Germinal center (tissue), 1 donor: ENCODE data around the gene CAMK2A.

Source experiments
- DNase-seq: peaks from one replicate; pipeline ENCODE4 v3.0.0; 2012; ENCODE audit warnings: mixed read lengths, low spot score

CAMK2A gene

GRCh38 chr5:150211156-150212030 lies 78.2 kb downstream of the CAMK2A start:
- no peak for DNase-seq

GRCh38 chr5:150210644-150211043 lies 78.9 kb downstream of the CAMK2A start:
- no peak for DNase-seq

DNA sequence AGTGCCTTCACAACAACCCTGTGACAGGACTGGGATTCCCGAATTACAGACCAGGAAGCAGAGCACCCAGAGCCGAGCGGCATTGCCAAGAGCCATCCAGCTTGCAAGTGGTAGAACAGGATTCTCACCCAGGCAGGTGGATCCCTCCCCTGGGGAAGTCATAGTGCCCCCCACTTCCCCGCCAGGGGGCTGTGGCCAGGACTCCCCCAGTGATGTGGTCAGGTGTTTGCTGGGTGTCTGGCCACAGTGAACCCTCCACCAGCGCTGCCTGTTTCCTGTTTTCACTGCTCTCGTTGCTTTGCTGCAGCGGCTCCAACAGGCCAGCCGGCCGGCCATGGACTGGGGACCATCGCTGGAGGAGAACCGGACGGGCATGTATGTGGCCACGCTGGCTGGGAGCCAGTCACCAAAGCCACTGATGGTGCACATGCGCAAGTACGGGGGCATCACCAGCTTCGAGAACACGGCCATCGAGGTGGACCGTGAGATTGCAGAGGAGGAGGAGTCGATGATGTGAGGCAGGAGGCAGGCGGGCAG lies 80.4 kb downstream of the CAMK2A start:
- DNase-seq = no peak

DNA sequence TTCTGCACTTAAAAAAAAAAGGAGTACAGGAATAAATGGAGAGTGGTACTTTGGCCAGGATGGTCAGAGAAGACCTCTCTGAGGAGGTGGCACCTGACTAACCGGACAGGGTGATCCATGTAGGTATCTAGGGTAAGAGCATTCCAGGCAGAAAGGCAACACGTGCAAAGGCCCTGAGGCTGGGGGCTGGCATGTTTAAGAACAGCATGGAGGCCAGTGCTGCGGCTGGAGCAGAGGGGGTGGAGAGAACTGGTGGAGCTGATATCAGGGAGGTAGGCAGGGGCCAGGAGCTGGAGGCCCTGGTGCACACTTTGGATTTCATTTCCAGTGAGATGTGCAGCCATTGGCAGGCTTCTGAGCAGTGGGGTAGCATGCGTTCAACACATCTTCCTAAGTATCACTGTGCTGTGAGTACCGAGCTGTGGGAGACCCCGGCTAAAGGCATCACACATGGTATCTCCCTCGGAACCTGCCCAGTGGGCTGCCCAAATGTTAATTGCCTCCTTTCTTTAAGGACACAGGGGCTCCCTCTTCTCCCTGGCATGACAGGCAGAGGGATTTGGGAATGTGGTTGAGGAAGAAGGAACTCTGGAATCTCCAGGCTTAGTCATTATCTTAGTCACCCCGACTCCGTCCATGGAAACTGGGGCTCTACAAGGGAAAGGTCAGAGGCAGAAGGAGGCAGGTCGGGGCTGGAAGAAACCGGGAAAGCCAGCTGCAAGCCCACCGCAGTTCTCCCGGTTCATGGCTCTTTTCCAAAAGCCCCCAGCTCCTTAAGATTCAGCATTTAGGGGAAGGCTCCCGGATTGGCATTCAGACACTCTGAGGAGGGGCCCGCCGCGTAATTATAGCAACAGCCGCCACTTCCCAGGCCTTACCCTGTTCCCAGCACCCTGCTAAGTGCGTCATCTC lies 81.1 kb downstream of the CAMK2A start:
- DNase-seq = no peak

DNA sequence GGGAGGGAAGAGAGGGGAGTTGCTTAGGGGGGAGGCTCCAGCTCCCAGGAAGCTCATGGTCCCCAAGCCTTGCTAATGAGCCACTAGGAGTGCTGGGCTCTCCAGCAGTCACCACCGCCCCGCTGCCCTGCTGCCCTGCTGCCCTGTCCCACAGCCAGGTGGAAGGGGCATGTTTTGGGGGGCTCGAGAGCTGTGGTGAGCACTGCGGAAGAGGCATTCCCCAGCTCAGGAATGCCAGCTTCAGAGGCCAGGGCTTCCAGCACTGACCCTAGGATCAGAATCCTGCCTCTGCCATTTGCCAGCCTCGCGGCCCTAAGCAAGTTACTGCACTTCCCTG lies 82.8 kb downstream of the CAMK2A start:
- no peak for DNase-seq

GRCh38 chr5:150206098-150206778 lies 83.3 kb downstream of the CAMK2A start:
- no peak for DNase-seq

GRCh38 chr5:150204590-150204960 lies 85.0 kb downstream of the CAMK2A start:
- no peak for DNase-seq

- no peak for DNase-seq
These were observed 85.6 kb downstream of the CAMK2A start for GRCh38 chr5:150203832-150204589.

DNA sequence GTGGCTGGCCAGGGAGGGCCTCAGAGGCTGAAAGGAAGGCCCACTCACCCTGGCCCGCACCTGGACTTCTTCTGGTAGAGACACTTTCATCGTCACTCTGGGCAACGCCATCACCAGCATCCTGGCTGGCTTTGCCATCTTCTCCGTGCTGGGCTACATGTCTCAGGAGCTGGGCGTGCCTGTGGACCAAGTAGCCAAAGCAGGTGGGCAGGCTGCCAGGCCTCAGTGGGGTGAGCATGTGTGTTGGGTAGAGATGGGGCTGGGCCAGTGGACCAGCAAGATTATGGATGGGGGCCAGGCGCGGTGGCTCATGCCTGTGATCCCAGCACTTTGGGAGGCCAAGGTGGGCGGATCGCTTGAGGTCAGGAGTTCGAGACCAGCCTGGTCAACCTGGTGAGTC lies 87.1 kb downstream of the CAMK2A start:
- no peak for DNase-seq

DNA sequence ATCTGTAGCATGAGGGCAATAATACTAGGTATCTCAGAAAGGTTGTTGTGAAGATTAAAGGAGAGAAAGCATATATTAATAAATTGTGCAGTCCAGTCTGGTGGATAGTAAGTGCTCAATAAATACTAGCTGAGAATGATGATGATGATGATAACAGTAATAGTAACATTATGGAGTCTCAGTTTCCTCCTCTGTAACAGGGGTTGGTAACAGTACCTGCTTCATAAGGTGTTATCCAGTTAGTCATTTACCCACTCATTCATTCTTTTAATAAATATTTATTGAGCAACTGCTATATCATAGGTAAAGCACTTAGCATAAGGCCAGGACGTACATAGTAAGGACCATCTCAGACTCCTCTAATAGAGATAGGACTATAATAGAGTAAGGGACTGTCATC lies 92.1 kb downstream of the CAMK2A start:
- no peak for DNase-seq

DNA sequence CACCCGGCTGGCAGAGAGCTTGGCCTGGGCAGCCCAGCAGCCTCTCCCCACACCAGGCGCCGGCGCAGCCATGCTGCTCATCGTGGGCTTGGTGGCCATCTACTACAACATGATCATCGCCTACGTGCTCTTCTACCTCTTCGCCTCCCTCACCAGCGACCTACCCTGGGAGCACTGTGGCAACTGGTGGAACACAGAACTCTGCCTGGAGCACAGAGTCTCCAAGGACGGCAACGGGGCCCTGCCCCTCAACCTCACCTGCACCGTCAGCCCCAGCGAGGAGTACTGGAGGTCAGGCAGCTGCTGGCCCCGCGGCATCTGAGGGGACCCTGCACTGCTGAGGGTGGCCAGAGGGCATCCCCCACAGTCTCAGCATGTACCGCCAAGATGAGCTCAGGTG lies 92.6 kb downstream of the CAMK2A start:
- no peak for DNase-seq

- no peak for DNase-seq
These were observed 93.1 kb downstream of the CAMK2A start for GRCh38 chr5:150196514-150196913.

- no peak for DNase-seq
These were observed 93.7 kb downstream of the CAMK2A start for GRCh38 chr5:150195736-150196485.

- no peak for DNase-seq
These were observed 97.1 kb downstream of the CAMK2A start for GRCh38 chr5:150192462-150192861.

- DNase-seq = no peak
These were observed 98.6 kb downstream of the CAMK2A start for GRCh38 chr5:150190987-150191386.

DNA sequence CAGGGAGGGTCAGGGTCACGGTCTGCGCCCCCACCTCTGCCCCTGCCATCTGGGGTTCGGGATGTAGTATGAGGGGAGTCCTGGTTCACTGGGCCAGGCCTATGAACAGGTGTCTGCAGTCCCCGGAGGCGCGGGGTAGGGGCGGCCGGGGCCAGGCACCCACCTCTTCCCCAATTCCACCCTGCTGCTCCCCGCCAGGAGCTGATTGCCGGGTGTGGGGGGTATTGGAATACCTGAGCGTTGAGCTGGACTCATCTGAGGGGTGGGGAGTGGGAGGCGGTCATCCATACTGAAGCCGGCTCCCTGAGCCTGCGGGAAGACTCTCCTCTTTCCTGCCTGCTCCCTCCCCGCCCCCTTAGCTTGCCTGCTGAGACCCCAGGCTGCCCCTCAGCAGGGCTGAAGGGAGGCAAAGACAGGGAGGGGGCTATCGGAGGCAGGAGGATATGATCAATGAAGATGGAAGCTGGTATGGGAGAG lies 99.0 kb downstream of the CAMK2A start:
- no peak for DNase-seq

DNA sequence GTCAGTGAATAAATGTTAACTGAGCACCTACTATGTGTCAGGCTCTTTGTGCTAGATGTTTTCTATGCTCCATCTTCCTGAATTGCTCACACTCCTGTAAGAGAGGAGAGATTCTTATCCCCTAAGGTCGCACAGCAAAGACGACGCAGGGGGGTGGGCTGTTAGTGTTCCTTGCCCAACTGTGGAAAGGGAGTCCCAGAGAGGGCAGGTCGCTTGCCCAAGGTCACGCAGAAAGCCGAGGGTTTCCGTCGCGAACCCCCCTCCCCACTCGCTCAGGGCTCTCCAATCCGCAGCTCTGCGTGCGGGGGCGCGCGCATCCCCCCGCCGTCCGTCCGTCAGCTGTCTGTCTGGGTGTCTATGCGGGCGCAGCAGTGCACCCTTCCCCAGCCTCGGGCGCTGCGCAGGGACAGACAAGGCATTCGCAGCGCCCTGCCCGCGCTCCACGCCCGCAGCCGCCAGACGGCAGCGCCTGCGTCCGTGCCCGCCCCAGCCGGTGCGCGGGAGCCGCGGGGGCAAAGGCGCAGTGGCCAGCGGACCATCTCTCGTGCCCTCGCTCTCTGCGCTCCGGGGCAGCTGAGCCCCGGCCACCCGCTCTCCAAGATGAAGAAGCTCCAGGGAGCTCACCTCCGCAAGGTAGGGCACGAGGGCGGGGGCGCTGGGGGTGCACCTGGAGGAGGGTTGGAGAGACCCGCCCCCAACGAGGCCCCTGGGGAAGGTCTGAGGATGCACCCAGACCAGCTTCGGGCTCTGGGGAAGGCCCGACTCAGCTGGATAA lies 99.7 kb downstream of the CAMK2A start, which contains the start of gene SLC6A7:
TSS of gene SLC6A7 (plus strand) at position 335 of the 775 bp plus-strand sequence. CDS start at position 601, 266 bp downstream.
- no peak for DNase-seq

GRCh38 chr5:150189326-150189725 lies 100.2 kb downstream of the CAMK2A start:
- DNase-seq = no peak

GRCh38 chr5:150188146-150188842 lies 101.3 kb downstream of the CAMK2A start:
- DNase-seq = no peak
